ENCODE measurements around the gene VRK3. TPM values are rescaled to one million over a fixed set of nuclear protein-coding genes. Genes with fewer than 3 reads are reported as not detected.
"Not testable (repeated sequence)": the region's sequence is repeated elsewhere in the genome, so short reads cannot be mapped to it uniquely, and the experiment has no call there.

VRK3 gene
- total RNA-seq, 2 donors from 2014 or later = 27.5 to 33.4 TPM

GRCh38 chr19:49976496-49976895 lies 48.7 kb downstream of the VRK3 start:
- no peaks in the 10 kb centered on the region for H3K27me3 ChIP-seq (replicated peaks; ENCODE audit: insufficient read depth)
- H3K4me1 ChIP-seq (ENCODE audit: control insufficient read depth in 1 of 2, low read depth in 2 of 2) = no peaks in the 10 kb centered on the region
- H3K27ac ChIP-seq = no peak overlapping the region
- H3K9me3 ChIP-seq = no peaks in the 10 kb centered on the region
- H3K36me3 ChIP-seq = peaks cover 31% of the 10 kb centered on the region
- DNase-seq (ENCODE audit: low spot score) = no peak
- H3K4me3 ChIP-seq = no peak overlapping the region
- no peak for TF ChIP-seq CTCF (IDR thresholded peaks at IDR 0.05)
- no peak for ATAC-seq (ENCODE audit: insufficient number of reproducible peaks, low FRiP score, low read depth)

GRCh38 chr19:49975051-49975450 lies 50.1 kb downstream of the VRK3 start:
- H3K4me3 ChIP-seq = no peak overlapping the region
- TF ChIP-seq CTCF (IDR thresholded peaks at IDR 0.05) = no peak
- H3K36me3 ChIP-seq = peaks cover 25% of the 10 kb centered on the region
- no peak for ATAC-seq (ENCODE audit: insufficient number of reproducible peaks, low FRiP score, low read depth)
- H3K27ac ChIP-seq = no peak overlapping the region
- no peak for DNase-seq (ENCODE audit: low spot score)
- no peaks in the 10 kb centered on the region for H3K4me1 ChIP-seq (ENCODE audit: control insufficient read depth in 1 of 2, low read depth in 2 of 2)
- no peaks in the 10 kb centered on the region for H3K9me3 ChIP-seq
- no peaks in the 10 kb centered on the region for H3K27me3 ChIP-seq (replicated peaks; ENCODE audit: insufficient read depth)

DNA sequence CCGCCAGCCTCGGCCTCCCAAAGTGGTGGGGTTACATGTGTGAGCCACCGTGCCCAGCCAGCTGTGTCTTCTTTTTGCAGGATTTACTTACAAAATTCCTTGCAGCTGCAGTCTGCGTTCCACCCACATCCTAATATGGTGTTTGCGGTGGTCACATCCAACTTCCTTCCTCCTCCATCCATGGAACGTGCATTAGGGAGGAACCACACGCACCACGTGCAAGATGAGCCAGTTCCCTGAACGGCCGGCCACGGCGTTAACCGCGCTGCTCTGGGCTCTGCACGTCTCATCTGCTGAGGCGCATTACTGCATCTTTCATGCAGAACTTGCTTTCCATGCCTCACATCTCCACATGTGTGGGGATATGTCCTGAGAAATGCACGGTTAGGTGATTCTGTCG lies 51.2 kb downstream of the VRK3 start:
- DNase-seq (ENCODE audit: low spot score) (no peak), ATAC-seq (ENCODE audit: insufficient number of reproducible peaks, low FRiP score, low read depth) (no peak)
- H3K4me3 ChIP-seq = no peak overlapping the region
- no peaks in the 10 kb centered on the region for H3K27me3 ChIP-seq (replicated peaks; ENCODE audit: insufficient read depth)
- TF ChIP-seq CTCF (IDR thresholded peaks at IDR 0.05) = no peak
- H3K4me1 ChIP-seq (ENCODE audit: control insufficient read depth in 1 of 2, low read depth in 2 of 2) = no peaks in the 10 kb centered on the region
- peaks cover 18% of the 10 kb centered on the region for H3K36me3 ChIP-seq
- H3K9me3 ChIP-seq = no peaks in the 10 kb centered on the region
- no peak overlapping the region for H3K27ac ChIP-seq

GRCh38 chr19:49972841-49973240 lies 52.3 kb downstream of the VRK3 start:
- no peak for TF ChIP-seq CTCF (IDR thresholded peaks at IDR 0.05)
- Histone ChIP-seq H3K9me3 (no peaks in the 10 kb centered on the region), H3K36me3 (peaks cover 9% of the 10 kb centered on the region), H3K4me3 (no peak overlapping the region), H3K27me3 (replicated peaks; ENCODE audit: insufficient read depth) (no peaks in the 10 kb centered on the region), H3K27ac (no peak overlapping the region), H3K4me1 (ENCODE audit: control insufficient read depth in 1 of 2, low read depth in 2 of 2) (no peaks in the 10 kb centered on the region)
- DNase-seq (ENCODE audit: low spot score) = no peak
- no peak for ATAC-seq (ENCODE audit: insufficient number of reproducible peaks, low FRiP score, low read depth)

DNA sequence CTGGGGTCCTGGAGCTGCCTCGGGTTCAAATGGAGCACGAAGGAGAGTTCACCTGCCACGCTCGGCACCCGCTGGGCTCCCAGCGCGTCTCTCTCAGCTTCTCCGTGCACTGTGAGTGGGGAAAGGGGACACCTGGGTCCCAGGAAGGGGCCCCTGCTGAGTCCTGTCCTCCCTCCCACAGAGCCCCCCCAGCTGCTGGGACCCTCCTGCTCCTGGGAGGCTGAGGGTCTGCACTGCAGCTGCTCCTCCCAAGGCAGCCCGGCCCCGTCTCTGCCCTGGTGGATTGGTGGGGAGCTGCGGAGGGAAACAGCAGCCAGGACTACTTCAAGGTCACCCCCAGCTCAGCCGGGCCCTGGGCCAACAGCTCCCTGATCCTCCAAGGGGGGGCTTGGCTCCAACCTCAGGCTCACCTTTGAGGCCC lies 53.2 kb downstream of the VRK3 start:
- H3K27ac ChIP-seq = no peak overlapping the region
- ATAC-seq (ENCODE audit: insufficient number of reproducible peaks, low FRiP score, low read depth) (no peak), DNase-seq (ENCODE audit: low spot score) (no peak)
- H3K36me3 ChIP-seq = peaks cover 7% of the 10 kb centered on the region
- H3K4me3 ChIP-seq = no peak overlapping the region
- no peaks in the 10 kb centered on the region for H3K27me3 ChIP-seq (replicated peaks; ENCODE audit: insufficient read depth)
- TF ChIP-seq CTCF (IDR thresholded peaks at IDR 0.05) = no peak
- H3K9me3 ChIP-seq = no peaks in the 10 kb centered on the region
- no peaks in the 10 kb centered on the region for H3K4me1 ChIP-seq (ENCODE audit: control insufficient read depth in 1 of 2, low read depth in 2 of 2)

GRCh38 chr19:49969355-49969754 lies 55.8 kb downstream of the VRK3 start:
- H3K27ac ChIP-seq; H3K36me3 ChIP-seq; H3K27me3 ChIP-seq (replicated peaks; ENCODE audit: insufficient read depth); ATAC-seq (ENCODE audit: insufficient number of reproducible peaks, low FRiP score, low read depth); H3K4me3 ChIP-seq; DNase-seq (ENCODE audit: low spot score); H3K9me3 ChIP-seq; H3K4me1 ChIP-seq (ENCODE audit: control insufficient read depth in 1 of 2, low read depth in 2 of 2): not testable (repeated sequence)
